NOMO-1 (cell line): Measurements from ENCODE around the gene NT5C1A.
A peak's percentile ranks its signal among the peaks of the same experiment; 100 is the strongest.

Source experiments
- DNase-seq, 2 experiments: peaks; one replicate each; lab custom pipeline; 2025; ENCODE audit not compliant: unreplicated experiment in 2 of 2; lab: John Stamatoyannopoulos, UW

Gene NT5C1A

GRCh38 chr1:39663559-39663958 is 8.3 kb downstream of the NT5C1A start:
- no peak for DNase-seq

GRCh38 chr1:39662861-39663260 is 9.0 kb downstream of the NT5C1A start:
- no peak for DNase-seq

- DNase-seq = no peak
These were observed 12.4 kb downstream of the NT5C1A start for GRCh38 chr1:39659538-39659937.

GRCh38 chr1:39659110-39659509 is 12.8 kb downstream of the NT5C1A start:
- DNase-seq = no peak

- peak; percentile 37 to 73 for DNase-seq
These were observed 13.9 kb downstream of the NT5C1A start for GRCh38 chr1:39657923-39658485.

GRCh38 chr1:39657402-39657801 is 14.5 kb downstream of the NT5C1A start:
- DNase-seq = no peak

- DNase-seq = no peak
These were observed 15.5 kb downstream of the NT5C1A start for GRCh38 chr1:39656391-39656790.

- DNase-seq = no peak
These were observed 16.2 kb downstream of the NT5C1A start for GRCh38 chr1:39655578-39656268.

GRCh38 chr1:39654291-39654690 is 17.6 kb downstream of the NT5C1A start:
- no peak for DNase-seq

- peak; percentile 20 to 53 for DNase-seq
These were observed 18.3 kb downstream of the NT5C1A start for GRCh38 chr1:39653546-39654031.

GRCh38 chr1:39652554-39652953 is 19.4 kb downstream of the NT5C1A start:
- DNase-seq = no peak

- no peak for DNase-seq
These were observed 19.8 kb downstream of the NT5C1A start for GRCh38 chr1:39652105-39652504.

GRCh38 chr1:39650431-39650830 is 21.5 kb downstream of the NT5C1A start:
- DNase-seq = no peak

GRCh38 chr1:39649636-39650185 is 22.2 kb downstream of the NT5C1A start:
- no peak for DNase-seq

- no peak for DNase-seq
These were observed 23.4 kb downstream of the NT5C1A start for GRCh38 chr1:39648496-39648895.

- DNase-seq = no peak
These were observed 24.7 kb downstream of the NT5C1A start for GRCh38 chr1:39647247-39647646.

- DNase-seq = no peak
These were observed 25.4 kb downstream of the NT5C1A start for GRCh38 chr1:39646232-39647081.

- DNase-seq = no peak
These were observed 26.4 kb downstream of the NT5C1A start for GRCh38 chr1:39645411-39646043.

- DNase-seq = peak in 1 of 2 experiments; percentile 5
These were observed 28.2 kb downstream of the NT5C1A start for GRCh38 chr1:39643705-39644104.

- no peak for DNase-seq
These were observed 29.1 kb downstream of the NT5C1A start for GRCh38 chr1:39642796-39643195.

GRCh38 chr1:39640861-39641260 is 31.0 kb downstream of the NT5C1A start:
- no peak for DNase-seq
